Tibial artery (tissue), 4 donors: ENCODE results near the gene CIAO3.

Source experiments
- DNase-seq, 2 donors: peaks; one replicate each; pipeline ENCODE4 v3.0.0-alpha.2; 2019
- H3K27ac ChIP-seq, 2 donors: fragments of 200-600 bp; sonication (generic) in 1 of 2; 1 replicate in 1 of 2; 2 replicates in 1 of 2; pipeline ENCODE4 v1.5.1; 2018 to 2019; ENCODE audit warnings: mild to moderate bottlenecking in 1 of 2
- H3K27me3 ChIP-seq, 2 donors: fragments of 200-600 bp; sonication (generic) in 1 of 2; one replicate each; pipeline versions ENCODE4 v1.5.1 to v1.6.0; 2016 to 2019
- H3K36me3 ChIP-seq, 3 donors: fragments of 200-600 bp; sonication (generic) in 2 of 3; one replicate each; pipeline ENCODE4 v1.5.1; 2016 to 2019; ENCODE audit warnings: mild to moderate bottlenecking in 2 of 3
- H3K4me1 ChIP-seq, 4 donors: fragments of 200-600 bp; sonication (generic) in 2 of 4; 1 replicate in 3 of 4; 2 replicates in 1 of 4; pipeline ENCODE4 v1.5.1; 2016 to 2019
- H3K4me3 ChIP-seq, 2 donors: fragments of 200-600 bp; sonication (generic) in 1 of 2; 1 replicate in 1 of 2; 2 replicates in 1 of 2; pipeline ENCODE4 v1.5.1; 2018 to 2019; ENCODE audit warnings: mild to moderate bottlenecking in 2 of 2
- H3K9me3 ChIP-seq, 3 donors: fragments of 200-600 bp; sonication (generic) in 1 of 3; one replicate each; pipeline ENCODE4 v1.5.1; 2016 to 2019
- intact Hi-C: fragments of 100-400 bp; cut with DNase I; formaldehyde crosslinking; loops from one replicate; pipeline ENCODE4 v1.15.0; 2023; ENCODE audit warnings: low total_unique reads
- TF ChIP-seq, protein P1 (sequence below), 2 experiments: fragments of 200-600 bp in 1 of 2; fragments of 450-650 bp in 1 of 2; IDR thresholded peaks; one replicate each; pipeline ENCODE4 v1.5.1; 2017 to 2019; ENCODE audit warnings: antibody characterized with exemption in 2 of 2, mild to moderate bottlenecking in 1 of 2, moderate library complexity in 1 of 2

CIAO3 gene

DNA sequence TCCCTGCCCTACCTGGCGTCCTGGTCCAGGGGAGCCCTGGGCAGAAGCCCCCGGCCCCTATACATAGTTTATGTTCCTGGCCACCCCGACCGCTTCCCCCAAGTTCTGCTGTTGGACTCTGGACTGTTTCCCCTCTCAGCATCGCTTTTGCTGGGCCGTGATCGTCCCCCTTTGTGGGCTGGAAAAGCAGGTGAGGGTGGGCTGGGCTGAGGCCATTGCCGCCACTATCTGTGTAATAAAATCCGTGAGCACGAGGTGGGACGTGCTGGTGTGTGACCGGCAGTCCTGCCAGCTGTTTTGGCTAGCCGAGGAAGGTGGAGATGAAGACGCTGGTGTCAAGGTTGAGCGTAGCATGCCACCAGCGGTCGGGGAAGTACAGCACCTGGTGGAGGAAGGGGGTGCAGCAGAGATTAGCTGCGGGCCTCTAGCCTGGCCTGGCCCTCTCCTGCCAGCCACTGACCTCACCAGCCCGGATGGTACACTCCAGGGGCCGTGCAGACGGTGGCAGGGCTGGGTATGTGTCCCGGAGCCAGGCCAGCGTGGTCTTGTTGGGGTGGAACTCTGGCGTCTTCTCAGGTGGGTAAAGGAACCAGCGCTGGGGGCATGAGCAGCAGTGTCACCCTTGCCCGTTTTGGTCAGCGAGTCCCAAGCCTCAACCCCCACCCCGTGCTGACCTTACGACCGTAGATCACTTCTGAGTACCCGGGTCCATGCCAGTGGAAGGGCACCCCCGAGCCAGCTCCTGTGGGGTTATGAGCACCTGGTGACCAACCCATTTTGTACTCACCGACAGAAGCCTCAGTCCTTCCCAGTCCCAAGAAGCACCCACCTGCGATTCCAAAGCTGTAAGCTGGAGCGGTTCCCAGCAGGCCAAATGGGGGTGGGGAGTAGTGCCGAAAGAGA, 58.1 kb downstream of the CIAO3 start:
- DNase-seq, result no peak
- Histone ChIP-seq H3K9me3 (no peaks in the 10 kb centered on the region), H3K27ac (no peak overlapping the region), H3K4me1 (peaks cover 3 to 67% (median 50%) of the 10 kb centered on the region in 4 donors), H3K36me3 (peaks cover 18 to 47% (median 24%) of the 10 kb centered on the region in 3 donors), H3K27me3 (no peaks in the 10 kb centered on the region), H3K4me3 (peak overlapping the region; percentile 59 to 81)
- TF ChIP-seq, protein P1, sequence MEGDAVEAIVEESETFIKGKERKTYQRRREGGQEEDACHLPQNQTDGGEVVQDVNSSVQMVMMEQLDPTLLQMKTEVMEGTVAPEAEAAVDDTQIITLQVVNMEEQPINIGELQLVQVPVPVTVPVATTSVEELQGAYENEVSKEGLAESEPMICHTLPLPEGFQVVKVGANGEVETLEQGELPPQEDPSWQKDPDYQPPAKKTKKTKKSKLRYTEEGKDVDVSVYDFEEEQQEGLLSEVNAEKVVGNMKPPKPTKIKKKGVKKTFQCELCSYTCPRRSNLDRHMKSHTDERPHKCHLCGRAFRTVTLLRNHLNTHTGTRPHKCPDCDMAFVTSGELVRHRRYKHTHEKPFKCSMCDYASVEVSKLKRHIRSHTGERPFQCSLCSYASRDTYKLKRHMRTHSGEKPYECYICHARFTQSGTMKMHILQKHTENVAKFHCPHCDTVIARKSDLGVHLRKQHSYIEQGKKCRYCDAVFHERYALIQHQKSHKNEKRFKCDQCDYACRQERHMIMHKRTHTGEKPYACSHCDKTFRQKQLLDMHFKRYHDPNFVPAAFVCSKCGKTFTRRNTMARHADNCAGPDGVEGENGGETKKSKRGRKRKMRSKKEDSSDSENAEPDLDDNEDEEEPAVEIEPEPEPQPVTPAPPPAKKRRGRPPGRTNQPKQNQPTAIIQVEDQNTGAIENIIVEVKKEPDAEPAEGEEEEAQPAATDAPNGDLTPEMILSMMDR (IDR thresholded peaks at IDR 0.05), result no peak
- intact Hi-C loops, result no loop called here

DNA sequence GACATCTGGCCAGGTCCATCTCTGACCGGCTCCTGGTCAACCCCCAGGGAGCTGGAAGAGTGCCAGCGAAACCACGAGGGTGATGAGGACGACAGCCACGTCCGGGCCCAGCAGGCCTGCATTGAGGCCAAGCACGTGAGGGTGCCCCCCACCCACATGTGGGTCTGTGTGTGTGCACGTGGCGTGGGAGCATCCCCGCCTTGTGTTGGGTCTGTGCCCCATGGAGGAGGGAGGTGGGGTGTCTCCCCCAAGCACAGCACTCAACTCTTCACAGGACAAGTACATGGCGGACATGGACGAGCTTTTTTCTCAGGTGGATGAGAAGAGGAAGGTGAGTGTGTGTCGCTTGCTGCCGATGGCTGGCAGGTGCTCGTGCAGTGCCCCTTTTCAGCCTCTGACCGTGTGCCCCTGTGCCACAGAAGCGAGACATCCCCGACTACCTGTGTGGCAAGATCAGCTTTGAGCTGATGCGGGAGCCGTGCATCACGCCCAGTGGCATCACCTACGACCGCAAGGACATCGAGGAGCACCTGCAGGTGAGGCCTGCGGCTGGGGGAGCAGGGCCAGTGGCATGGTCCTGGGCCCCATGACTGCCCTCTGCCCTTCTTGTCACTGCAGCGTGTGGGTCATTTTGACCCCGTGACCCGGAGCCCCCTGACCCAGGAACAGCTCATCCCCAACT, 58.9 kb downstream of the CIAO3 start:
- intact Hi-C loops, result no loop called here
- peaks cover 0 to 3% of the 10 kb centered on the region in 2 donors for H3K27me3 ChIP-seq
- TF ChIP-seq, protein P1 (IDR thresholded peaks at IDR 0.05), result no peak
- peak overlapping the region; percentile 60 to 81 for H3K4me3 ChIP-seq
- peaks cover 3 to 70% (median 50%) of the 10 kb centered on the region in 4 donors for H3K4me1 ChIP-seq
- H3K27ac ChIP-seq, result peak overlapping the region in 1 of 2 donors; percentile 79
- peaks cover 18 to 39% (median 23%) of the 10 kb centered on the region in 3 donors for H3K36me3 ChIP-seq
- H3K9me3 ChIP-seq, result no peaks in the 10 kb centered on the region
- DNase-seq, result no peak

DNA sequence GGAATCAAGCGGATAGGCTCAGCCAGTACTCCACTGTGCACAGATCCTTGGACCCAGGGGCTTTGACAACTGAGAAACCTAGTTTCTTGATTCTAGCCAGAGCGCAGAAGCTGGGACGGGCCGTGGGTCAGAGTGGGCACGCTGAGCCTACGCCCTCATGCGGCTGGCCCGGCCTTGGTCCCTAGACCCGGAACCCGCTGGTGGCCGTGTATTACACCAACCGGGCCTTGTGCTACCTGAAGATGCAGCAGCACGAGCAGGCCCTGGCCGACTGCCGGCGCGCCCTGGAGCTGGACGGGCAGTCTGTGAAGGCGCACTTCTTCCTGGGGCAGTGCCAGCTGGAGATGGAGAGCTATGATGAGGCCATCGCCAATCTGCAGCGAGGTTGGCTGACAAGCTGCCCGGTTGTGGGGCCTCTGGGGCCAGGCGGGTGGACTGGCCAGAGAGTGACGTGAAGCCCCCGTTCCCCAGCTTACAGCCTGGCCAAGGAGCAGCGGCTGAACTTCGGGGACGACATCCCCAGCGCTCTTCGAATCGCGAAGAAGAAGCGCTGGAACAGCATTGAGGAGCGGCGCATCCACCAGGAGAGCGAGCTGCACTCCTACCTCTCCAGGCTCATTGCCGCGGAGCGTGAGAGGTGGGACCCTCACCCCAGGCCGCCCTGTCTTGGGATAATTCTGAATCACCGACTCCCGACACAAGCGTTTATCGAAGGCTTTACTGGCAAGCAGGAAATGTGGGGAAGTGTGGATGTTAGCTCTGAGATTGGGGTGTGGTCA, 59.6 kb downstream of the CIAO3 start:
- H3K27ac ChIP-seq, result peak overlapping the region; percentile 79 to 87
- no peaks in the 10 kb centered on the region for H3K9me3 ChIP-seq
- TF ChIP-seq, protein P1 (IDR thresholded peaks at IDR 0.05), result no peak
- peaks cover 3 to 71% (median 51%) of the 10 kb centered on the region in 4 donors for H3K4me1 ChIP-seq
- intact Hi-C loops, result no loop called here
- H3K36me3 ChIP-seq, result peaks cover 17 to 32% (median 18%) of the 10 kb centered on the region in 3 donors
- peaks cover 0 to 8% of the 10 kb centered on the region in 2 donors for H3K27me3 ChIP-seq
- peak overlapping the region; percentile 60 to 81 for H3K4me3 ChIP-seq
- DNase-seq, result no peak

GRCh38 chr16:680625-680945, 60.2 kb downstream of the CIAO3 start:
- peaks cover 3 to 71% (median 54%) of the 10 kb centered on the region in 4 donors for H3K4me1 ChIP-seq
- peak overlapping the region; percentile 79 to 87 for H3K27ac ChIP-seq
- intact Hi-C loops, result no loop called here

More at GRCh38 chr16:680625-680945, 60.2 kb downstream of the CIAO3 start:
- TF ChIP-seq, protein P1 (IDR thresholded peaks at IDR 0.05), result no peak
- H3K36me3 ChIP-seq, result peaks cover 17 to 27% (median 18%) of the 10 kb centered on the region in 3 donors
- H3K27me3 ChIP-seq, result peaks cover 0 to 8% of the 10 kb centered on the region in 2 donors
- peak overlapping the region; percentile 60 to 81 for H3K4me3 ChIP-seq
- no peaks in the 10 kb centered on the region for H3K9me3 ChIP-seq
- no peak for DNase-seq
